ENCODE data around the gene SLIT3.
A peak's percentile ranks its signal among the peaks of the same experiment; 100 is the strongest.

SLIT3 gene

DNA sequence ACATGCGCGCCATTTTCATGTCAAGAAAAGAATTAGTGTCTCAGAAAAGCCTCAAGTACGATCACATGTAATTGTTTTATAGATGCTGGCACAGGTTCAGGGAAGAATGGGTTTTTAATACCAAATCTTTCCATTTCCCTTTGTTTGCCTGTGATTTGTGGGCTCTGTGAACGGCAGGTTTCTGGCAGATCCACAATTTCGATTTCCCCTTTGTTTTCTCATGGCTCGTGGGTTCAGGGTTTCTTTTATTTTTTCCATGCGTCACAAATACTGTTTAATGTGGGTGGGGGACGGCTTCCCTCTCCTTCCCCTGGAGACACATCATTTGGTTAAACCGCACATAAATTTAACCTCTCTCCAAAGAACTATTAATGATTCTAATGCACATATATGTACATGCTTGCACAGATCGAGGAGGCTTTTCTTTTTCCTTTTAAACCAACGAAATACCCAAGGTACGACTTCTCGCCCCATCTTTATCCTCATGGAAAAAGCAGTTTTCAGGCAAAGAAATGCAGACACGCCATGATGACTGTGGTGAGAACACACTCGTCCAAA, 195.9 kb downstream of the SLIT3 start:
- no peak for DNase-seq (ENCODE audit: low read depth, low spot score)

DNA sequence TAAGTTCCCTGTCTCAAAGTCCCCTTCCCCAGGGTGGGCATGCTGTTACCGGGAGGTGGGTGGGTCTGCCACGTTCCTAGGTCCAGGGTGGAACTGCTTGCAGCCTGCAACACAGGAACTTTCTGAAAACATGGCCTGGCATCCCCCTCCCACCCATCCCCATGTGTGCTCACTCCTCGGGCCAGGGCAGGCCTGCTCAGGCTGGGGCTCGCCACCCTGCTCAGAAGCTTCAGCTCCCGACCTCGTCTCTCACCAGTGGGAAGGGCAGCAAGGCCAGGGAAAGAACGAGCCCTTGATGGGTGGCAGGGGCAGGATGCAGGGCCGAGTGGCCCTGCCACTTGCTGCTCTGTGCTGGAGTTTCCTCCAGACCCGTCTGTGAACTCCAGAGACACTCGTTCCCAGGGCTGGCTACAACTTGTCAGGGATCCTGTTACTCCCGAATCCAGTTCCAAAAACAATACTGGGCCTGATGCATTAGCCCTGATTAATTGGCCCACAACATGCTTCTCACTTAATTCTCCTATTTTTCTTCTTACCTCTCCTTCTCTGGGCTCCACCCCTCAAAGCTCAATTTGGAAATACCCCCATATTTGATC, 197.3 kb downstream of the SLIT3 start:
- DNase-seq (ENCODE audit: low read depth, low spot score): no peak

DNA sequence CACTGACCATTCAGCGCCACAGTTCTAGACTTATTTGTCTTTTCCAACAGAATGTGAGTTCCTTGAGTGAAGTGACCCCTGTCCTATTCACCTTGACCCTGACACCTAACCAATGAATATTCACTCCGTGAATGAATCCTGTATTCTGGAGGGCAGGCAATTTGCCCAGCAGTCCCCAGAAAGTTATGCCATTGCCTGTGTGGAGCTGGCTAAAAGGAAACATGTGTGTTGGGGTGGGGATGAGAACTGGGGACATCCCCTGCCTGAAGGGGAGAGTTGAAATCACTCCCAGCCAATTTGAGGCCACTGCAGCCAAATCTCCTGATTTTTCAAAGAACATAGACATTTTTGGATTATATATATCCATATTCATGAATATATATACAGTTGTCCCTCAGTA, 199.0 kb downstream of the SLIT3 start:
- DNase-seq (ENCODE audit: low read depth, low spot score): no peak

DNA sequence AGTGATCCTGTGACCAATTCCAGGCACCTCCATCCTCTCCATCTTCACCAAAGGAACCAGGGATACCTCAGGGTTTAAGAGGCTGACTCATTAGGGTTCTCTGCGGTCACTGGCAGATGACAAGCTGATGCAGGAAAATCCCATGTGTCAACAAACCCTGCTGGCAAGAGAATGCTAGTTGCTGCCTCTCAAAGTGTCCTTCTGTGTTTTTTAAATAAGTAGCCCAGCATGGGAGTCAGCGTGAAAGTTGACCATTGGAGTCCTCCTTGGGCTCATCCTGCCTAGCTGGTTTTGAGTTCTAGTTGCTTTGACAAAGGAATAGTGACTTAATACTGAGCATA, 200.2 kb downstream of the SLIT3 start:
- peak; percentile 60 for DNase-seq (ENCODE audit: low read depth, low spot score)

DNA sequence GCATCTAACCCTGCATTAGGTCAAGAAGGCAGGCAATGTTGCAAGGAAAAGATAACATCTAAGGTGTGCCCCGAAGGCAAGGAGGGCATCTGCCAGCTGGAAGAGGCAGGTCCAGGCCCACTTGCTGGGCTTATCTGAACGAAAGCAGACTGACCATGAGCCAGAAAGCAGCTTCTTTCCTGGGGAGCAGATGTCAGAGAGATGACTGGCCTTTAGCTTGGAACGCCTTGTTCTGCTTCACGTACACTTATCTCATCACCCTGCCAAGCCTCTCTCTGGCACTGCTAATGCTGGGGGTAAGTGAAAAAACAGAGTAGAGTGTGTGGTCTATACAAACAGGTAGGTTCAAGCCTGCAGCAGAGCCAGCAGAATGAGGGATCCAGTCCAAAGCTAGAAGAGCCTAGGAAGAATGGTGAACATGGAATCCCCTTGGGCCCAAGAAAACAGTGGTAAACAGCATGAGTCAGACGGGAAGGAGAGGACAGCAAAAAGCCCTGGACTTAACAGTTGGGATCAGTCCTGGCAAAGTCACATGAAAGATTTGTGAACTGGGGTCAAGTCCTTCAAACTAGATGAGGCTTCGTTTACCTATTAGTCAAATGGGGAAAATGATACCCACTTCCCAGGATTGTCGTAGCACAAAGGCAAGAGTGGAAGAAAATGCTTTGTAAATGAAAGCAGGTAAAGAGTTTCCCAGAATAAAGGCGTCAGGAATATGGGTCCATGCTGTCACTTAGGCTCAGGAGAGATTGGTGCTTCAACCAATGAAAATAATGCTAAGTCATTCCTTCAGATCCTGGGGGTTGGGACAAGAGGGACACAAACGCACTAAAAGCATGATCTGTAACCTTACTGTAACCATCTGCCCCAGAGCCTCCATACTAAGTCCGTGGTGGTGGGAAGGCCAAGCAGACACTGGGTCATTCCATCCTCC, 200.9 kb downstream of the SLIT3 start:
- DNase-seq (ENCODE audit: low read depth, low spot score): peak; percentile 21

GRCh38 chr5:169098331-169099121, 202.4 kb downstream of the SLIT3 start:
- peak; percentile 66 for DNase-seq (ENCODE audit: low read depth, low spot score)

DNA sequence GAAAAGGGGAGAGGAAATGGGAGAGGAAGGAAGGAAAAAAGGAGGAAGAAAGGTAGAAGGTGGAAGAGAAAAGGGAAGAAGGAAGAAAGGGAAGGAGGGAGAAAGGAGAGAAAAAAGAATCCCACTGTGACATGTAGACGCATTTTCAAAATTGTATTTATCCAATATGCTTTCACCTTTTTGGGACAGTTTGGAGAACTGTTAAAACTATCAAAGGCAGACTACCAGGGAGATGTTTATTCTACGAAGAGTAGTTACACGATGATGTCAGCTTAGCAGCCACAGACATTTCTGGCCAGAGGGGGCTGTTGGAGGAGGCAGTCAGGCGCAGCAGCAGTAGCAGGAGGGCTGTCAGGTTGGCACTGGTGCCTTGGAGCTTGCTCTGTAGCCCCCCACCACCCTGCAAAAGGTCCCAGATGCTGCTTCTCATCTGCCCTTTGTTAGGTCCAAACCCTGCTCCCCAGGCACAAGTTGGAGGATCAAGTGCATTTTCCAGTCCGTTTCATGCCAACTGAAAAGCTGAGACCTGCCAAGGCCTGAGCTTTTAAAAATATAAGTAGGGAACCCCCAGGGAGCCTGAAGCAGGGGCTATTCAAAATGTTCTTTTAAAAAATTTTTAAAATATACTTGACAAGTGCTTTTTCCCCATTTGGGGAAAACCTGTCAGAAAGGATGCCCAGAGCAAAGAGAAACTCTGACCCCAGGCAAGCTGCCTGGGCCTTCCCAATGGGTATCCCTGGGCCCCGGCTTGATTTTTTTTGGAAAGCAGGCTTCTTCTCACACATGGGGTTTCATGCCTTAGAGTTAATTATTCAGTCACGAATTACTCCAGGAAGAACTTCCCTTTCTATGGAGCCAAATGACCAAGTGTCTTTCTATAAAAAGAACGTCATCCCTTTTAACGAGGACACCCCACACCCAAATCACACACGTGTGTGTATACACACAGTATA, 203.3 kb downstream of the SLIT3 start:
- DNase-seq (ENCODE audit: low read depth, low spot score): no peak

GRCh38 chr5:169095976-169096375, 205.0 kb downstream of the SLIT3 start:
- DNase-seq (ENCODE audit: low read depth, low spot score): no peak

- no peak for DNase-seq (ENCODE audit: low read depth, low spot score)
Observed at GRCh38 chr5:169095410-169095960, 205.5 kb downstream of the SLIT3 start.

DNA sequence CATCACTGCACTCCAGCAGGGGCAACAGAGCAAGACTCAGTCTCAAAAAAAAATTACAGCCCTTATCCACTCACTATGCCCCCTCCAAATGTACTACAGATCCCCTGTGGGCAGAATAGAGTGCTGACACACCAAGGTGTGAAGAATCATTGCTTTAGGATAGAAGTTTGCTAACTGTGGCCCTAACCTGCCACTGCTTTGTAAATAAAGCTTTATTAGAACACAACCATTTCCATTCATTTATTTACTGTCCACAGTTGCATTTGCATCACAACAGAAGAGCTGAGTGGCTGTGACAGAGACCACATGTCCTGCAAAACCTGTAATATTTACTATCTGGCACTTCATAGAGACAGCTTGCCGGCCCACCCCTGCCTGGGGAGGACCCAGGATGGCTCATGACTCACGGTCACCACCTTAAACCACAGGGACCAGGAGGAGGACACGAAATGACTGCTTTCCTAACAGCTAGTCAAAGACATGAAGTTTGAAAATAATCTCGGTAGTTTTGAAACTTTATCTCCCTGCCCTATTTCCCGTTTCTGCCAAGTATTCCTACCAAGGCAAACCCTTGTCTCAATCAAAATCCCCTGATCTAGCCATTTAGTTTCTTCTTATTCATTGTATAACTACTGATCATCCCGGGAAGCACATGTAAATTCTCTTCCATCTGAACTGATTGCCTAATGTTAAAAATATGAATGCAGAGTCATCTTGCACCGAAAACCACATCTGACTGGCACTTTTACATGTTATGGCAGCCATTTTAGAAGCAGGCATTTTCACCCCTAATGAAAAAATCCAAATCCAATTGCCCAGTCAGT, 206.1 kb downstream of the SLIT3 start:
- DNase-seq (ENCODE audit: low read depth, low spot score): no peak

DNA sequence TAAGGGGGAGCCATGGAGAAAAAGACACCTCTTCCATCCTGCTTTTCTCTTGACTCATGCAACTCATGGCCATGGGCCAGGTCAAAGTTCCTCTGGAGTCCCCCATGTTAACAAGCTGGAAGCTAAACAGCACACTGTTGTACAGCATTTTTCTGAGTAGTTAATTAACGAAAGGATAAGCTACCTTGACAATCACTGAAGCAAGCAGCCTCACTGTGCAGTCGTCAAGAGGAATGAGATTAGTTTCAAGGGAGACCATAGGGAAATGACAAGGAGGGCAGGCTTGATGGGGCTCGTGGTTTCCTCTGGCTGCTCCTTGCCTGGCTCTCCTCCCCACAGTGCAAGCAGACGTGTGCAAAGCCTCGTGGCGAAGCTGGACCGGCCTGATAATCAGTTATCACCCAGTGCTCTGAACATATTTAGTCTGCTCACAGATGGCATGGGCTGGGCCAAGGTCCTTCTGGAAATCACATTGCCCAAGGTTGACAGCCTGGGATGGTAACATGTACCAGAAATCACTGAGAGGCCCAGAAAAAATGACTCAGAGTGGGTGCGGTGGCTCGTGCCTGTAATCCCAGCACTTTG, 209.5 kb downstream of the SLIT3 start:
- DNase-seq (ENCODE audit: low read depth, low spot score): no peak

DNA sequence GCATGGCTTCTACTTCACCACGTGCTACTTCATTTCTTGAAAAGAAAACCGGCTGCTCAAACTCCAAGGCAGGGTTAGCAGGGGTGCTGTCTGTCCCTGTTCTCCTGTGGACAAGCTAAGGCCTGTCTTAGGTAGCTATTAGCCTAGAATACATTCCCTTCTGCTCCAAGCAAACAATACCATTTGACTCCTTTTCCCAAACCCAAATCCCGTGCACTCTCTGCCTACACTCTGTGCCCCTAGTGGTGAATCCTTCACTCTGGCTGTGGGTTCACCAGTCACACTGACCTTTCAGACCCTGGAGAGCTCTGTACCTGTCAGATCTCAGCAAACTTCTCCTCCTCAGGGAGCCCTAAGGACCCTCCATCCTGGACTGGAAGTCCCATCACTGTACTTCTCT, 211.6 kb downstream of the SLIT3 start:
- DNase-seq (ENCODE audit: low read depth, low spot score): peak; percentile 43

- DNase-seq (ENCODE audit: low read depth, low spot score): no peak
Observed at GRCh38 chr5:169088028-169088725, 212.8 kb downstream of the SLIT3 start.

DNA sequence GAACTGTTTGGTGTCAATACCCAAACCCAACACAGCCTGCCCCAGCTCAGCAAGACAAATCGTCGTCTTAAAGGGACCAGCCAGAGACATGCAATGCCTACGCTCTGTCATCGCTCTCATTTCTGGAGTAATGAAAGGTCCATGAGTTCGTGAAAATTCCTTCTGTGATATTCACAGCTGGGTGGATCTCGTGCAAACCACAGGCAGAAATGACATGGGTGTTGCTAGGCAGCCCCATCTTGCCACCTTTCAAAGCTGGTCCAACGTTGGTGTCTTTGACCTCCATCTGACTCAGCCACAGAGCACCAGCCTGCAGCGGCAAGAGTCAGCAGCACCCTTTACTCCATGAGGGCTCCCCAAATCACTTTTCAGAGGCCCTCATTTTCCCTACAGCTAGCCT, 215.3 kb downstream of the SLIT3 start:
- DNase-seq (ENCODE audit: low read depth, low spot score): no peak

- DNase-seq (ENCODE audit: low read depth, low spot score): peak; percentile 46
Observed at GRCh38 chr5:169085212-169085611, 215.7 kb downstream of the SLIT3 start.

DNA sequence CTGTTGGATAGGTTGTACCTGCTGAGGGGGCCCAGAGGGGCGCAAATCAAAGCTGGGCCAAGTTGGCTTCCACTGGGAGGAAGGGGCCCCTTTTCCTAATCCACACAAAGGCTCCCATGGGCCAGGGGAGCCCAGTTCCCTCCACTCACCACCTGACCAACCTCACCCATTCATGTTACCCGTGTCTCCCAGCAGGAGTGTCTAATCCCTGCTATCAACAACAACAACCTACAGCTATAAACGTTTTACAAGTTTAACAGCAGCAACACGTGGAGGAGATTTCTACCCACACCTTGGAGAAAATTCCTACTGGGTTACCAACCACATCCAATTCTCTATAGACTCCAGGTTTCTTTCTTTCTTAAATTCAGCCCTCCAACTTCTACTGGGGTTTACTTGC, 216.2 kb downstream of the SLIT3 start:
- DNase-seq (ENCODE audit: low read depth, low spot score): peak; percentile 14

DNA sequence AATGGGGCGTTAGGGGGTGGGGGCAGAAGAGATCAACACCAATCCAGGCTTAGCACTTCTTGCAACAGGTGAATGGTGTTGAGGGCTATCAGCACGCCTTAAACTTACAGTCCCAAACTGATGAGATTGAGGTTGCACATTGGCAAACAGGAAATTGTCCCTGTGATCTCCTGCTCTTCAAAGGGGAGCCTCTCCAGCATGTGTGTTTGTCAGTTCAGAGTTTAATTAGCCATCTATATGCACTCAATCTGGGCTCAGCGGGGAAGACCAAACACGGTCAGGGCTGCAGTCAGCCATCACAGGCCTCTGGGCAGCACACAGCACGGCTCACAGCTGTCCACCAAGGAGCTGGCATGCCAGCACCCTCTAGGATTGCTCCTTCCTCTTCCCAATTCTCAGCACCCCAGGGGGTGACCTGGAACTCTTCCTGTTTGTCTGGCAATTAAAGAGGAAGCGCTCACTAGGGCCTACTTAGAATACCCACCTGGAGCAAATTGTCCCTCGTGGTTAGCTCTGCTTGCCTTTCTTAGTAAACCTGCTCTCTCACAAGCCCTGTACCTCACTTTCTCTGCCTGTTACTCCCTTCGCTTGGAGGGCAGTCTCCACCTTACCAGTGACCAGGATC, 217.4 kb downstream of the SLIT3 start:
- DNase-seq (ENCODE audit: low read depth, low spot score): peak; percentile 25

- DNase-seq (ENCODE audit: low read depth, low spot score): peak; percentile 65
Observed at GRCh38 chr5:169081000-169081724, 219.8 kb downstream of the SLIT3 start.
